Liver (tissue), 9 donors: Measurements from ENCODE around the gene EP300. TPM values are rescaled to one million over a fixed set of nuclear protein-coding genes. Genes with fewer than 3 reads are reported as not detected.

Experiments used
- DNase-seq: peaks from one replicate; pipeline ENCODE4 v3.0.0-alpha.2; 2017; ENCODE audit warnings: low spot score
- H3K27ac ChIP-seq, 2 donors: one replicate each; pipeline ENCODE4 v1.7.0; 2013; ENCODE audit warnings: inconsistent platforms in 2 of 2, low read length in 2 of 2, control low read depth in 1 of 2, low read depth in 1 of 2, mild to moderate bottlenecking in 1 of 2
- H3K27me3 ChIP-seq, 4 donors: one replicate each; pipeline versions ENCODE4 v1.6.1 to v1.7.0; 2013; ENCODE audit warnings: low read length in 3 of 4, inconsistent platforms in 1 of 4, mild to moderate bottlenecking in 1 of 4, moderate library complexity in 1 of 4; ENCODE audit not compliant: control insufficient read depth in 4 of 4, insufficient read depth in 4 of 4
- H3K36me3 ChIP-seq, 4 donors: one replicate each; pipeline versions ENCODE4 v1.6.1 to v1.7.0; 2013; ENCODE audit warnings: low read length in 3 of 4, mild to moderate bottlenecking in 3 of 4, low read depth in 1 of 4, moderate library complexity in 1 of 4; ENCODE audit not compliant: control insufficient read depth in 4 of 4, insufficient read depth in 3 of 4
- H3K4me1 ChIP-seq, 4 donors: one replicate each; pipeline versions ENCODE4 v1.6.1 to v1.7.0; 2013; ENCODE audit warnings: low read length in 3 of 4, mild to moderate bottlenecking in 3 of 4, moderate library complexity in 1 of 4; ENCODE audit not compliant: control insufficient read depth in 4 of 4, insufficient read depth in 4 of 4
- H3K4me3 ChIP-seq, 3 donors: one replicate each; pipeline versions ENCODE4 v1.6.1 to v1.7.0; 2013; ENCODE audit warnings: low read length in 3 of 3, control low read depth in 1 of 3, low read depth in 1 of 3, mild to moderate bottlenecking in 1 of 3
- H3K9ac ChIP-seq, 2 donors: one replicate each; pipeline ENCODE4 v1.7.0; 2013; ENCODE audit warnings: low read length in 2 of 2, mild to moderate bottlenecking in 2 of 2, moderate library complexity in 2 of 2, control low read depth in 1 of 2, low read depth in 1 of 2
- H3K9me3 ChIP-seq, 4 donors: one replicate each; pipeline versions ENCODE4 v1.6.1 to v1.7.0; 2013; ENCODE audit warnings: low read length in 3 of 4; ENCODE audit not compliant: control insufficient read depth in 4 of 4
- ATF3 ChIP-seq: IDR thresholded peaks from 2 replicates; pipeline ENCODE4 v1.6.1; 2016; ENCODE audit warnings: antibody characterized with exemption
- CTCF ChIP-seq: fragments of 150-350 bp; IDR thresholded peaks from 2 replicates; pipeline ENCODE4 v1.5.1; 2017; ENCODE audit warnings: improper control_type of control experiment, low read depth, low read length; ENCODE audit not compliant: missing input control
- EGR1 ChIP-seq, 2 donors: IDR thresholded peaks; 2 replicates each; pipeline ENCODE4 v1.6.1; 2016 to 2018; ENCODE audit warnings: antibody characterized with exemption in 2 of 2, low read depth in 2 of 2
- FOXA1 ChIP-seq: IDR thresholded peaks from 2 replicates; pipeline ENCODE4 v1.6.1; 2016; ENCODE audit warnings: antibody characterized with exemption
- FOXA2 ChIP-seq: IDR thresholded peaks from 2 replicates; pipeline ENCODE4 v1.6.1; 2016; ENCODE audit warnings: antibody characterized with exemption
- GABPA ChIP-seq, 2 donors: IDR thresholded peaks in 1 of 2; conservative IDR thresholded peaks in 1 of 2; 2 replicates each; pipeline ENCODE4 v1.6.1; 2016; ENCODE audit warnings: antibody characterized with exemption in 2 of 2, mild to moderate bottlenecking in 1 of 2, moderate library complexity in 1 of 2
- HNF4A ChIP-seq, 2 donors: conservative IDR thresholded peaks; 2 replicates each; pipeline ENCODE4 v1.6.1; 2016; ENCODE audit warnings: antibody characterized with exemption in 2 of 2, mild to moderate bottlenecking in 2 of 2
- JUND ChIP-seq, 2 donors: IDR thresholded peaks; 2 replicates each; pipeline ENCODE4 v1.6.1; 2016; ENCODE audit warnings: antibody characterized with exemption in 2 of 2
- MAX ChIP-seq: IDR thresholded peaks from 2 replicates; pipeline ENCODE4 v1.6.1; 2016; ENCODE audit warnings: antibody characterized with exemption
- RAD21 ChIP-seq, 2 donors: IDR thresholded peaks; 2 replicates each; pipeline ENCODE4 v1.6.1; 2016; ENCODE audit warnings: antibody characterized with exemption in 2 of 2, mild to moderate bottlenecking in 2 of 2
- RXRA ChIP-seq, 2 donors: IDR thresholded peaks; 2 replicates each; pipeline ENCODE4 v1.6.1; 2017 to 2018; ENCODE audit warnings: antibody characterized with exemption in 2 of 2, mild to moderate bottlenecking in 1 of 2
- SP1 ChIP-seq: IDR thresholded peaks from 2 replicates; pipeline ENCODE4 v1.6.1; 2018; ENCODE audit warnings: antibody characterized with exemption, mild to moderate bottlenecking
- TAF1 ChIP-seq: conservative IDR thresholded peaks from 2 replicates; pipeline ENCODE4 v1.6.1; 2016; ENCODE audit warnings: antibody characterized with exemption, mild to moderate bottlenecking
- YY1 ChIP-seq: IDR thresholded peaks from 2 replicates; pipeline ENCODE4 v1.6.1; 2016; ENCODE audit warnings: antibody characterized with exemption, mild to moderate bottlenecking
- ZBTB33 ChIP-seq: IDR thresholded peaks from 2 replicates; pipeline ENCODE4 v1.6.1; 2016; ENCODE audit warnings: antibody characterized with exemption
- WGBS: extraction: QIAGEN DNeasy Blood & Tissue Kit; methylation state at CpG from one replicate; pipeline ENCODE4 v1.1.7; 2013; 5-methylcytosine and 5-hydroxymethylcytosine counted together
- polyA plus RNA-seq, 2 donors: library from polyadenylated mRNA; stranded (reverse) in 1 of 2; unstranded in 1 of 2; fragments of 200-250 nt in 1 of 2; fragments of >200 nt in 1 of 2; fragmentation: Nextera tagmentation in 1 of 2; extraction: Ambion mirVana in 1 of 2; gene quantifications; one replicate each; pipeline versions ENCODE4 v1.2.1 to v1.2.3, GENCODE V29; 2013 to 2015
- total RNA-seq, 2 donors: library from RNA; depleted of rRNA; stranded (reverse); fragments of >200 nt; gene quantifications; one replicate each; pipeline ENCODE4 v1.2.3, GENCODE V29; 2014
- TF ChIP-seq, protein P1 (sequence below): IDR thresholded peaks from 2 replicates; pipeline ENCODE4 v1.6.1; 2016; ENCODE audit warnings: antibody characterized with exemption, mild to moderate bottlenecking
- donor health status: healthy.
- donor health status: healthy.
- donor health status: healthy.
- donor health status: healthy.
- donor health status: healthy.

Gene EP300
- total and polyA plus RNA-seq, 4 donors = 6.9 to 95.5 (median 31.9) TPM

- H3K9ac ChIP-seq = no peak overlapping the region
- WGBS = 94% methylated on average over 9 of the region's 9 CpGs
- H3K36me3 ChIP-seq = peaks cover 3 to 13% (median 8%) of the 10 kb centered on the region in 4 donors
- no peaks in the 10 kb centered on the region for H3K9me3 ChIP-seq
- no peak for DNase-seq
- TF ChIP-seq ATF3 (no peak), MAX (no peak), EGR1 (IDR thresholded peaks at IDR 0.05; ENCODE audit: low read depth in 2 of 2) (no peak), SP1 (no peak), FOXA2 (no peak)
- TF ChIP-seq, protein P1, sequence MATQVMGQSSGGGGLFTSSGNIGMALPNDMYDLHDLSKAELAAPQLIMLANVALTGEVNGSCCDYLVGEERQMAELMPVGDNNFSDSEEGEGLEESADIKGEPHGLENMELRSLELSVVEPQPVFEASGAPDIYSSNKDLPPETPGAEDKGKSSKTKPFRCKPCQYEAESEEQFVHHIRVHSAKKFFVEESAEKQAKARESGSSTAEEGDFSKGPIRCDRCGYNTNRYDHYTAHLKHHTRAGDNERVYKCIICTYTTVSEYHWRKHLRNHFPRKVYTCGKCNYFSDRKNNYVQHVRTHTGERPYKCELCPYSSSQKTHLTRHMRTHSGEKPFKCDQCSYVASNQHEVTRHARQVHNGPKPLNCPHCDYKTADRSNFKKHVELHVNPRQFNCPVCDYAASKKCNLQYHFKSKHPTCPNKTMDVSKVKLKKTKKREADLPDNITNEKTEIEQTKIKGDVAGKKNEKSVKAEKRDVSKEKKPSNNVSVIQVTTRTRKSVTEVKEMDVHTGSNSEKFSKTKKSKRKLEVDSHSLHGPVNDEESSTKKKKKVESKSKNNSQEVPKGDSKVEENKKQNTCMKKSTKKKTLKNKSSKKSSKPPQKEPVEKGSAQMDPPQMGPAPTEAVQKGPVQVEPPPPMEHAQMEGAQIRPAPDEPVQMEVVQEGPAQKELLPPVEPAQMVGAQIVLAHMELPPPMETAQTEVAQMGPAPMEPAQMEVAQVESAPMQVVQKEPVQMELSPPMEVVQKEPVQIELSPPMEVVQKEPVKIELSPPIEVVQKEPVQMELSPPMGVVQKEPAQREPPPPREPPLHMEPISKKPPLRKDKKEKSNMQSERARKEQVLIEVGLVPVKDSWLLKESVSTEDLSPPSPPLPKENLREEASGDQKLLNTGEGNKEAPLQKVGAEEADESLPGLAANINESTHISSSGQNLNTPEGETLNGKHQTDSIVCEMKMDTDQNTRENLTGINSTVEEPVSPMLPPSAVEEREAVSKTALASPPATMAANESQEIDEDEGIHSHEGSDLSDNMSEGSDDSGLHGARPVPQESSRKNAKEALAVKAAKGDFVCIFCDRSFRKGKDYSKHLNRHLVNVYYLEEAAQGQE = no peak
- no peaks in the 10 kb centered on the region for H3K27me3 ChIP-seq
- no peak overlapping the region for H3K4me3 ChIP-seq
- H3K27ac ChIP-seq = no peak overlapping the region
- peaks cover 3 to 17% (median 9%) of the 10 kb centered on the region in 4 donors for H3K4me1 ChIP-seq
Measured at GRCh38 chr22:41206719-41207118, 114.3 kb downstream of the EP300 start.

GRCh38 chr22:41215409-41215808 lies 123.0 kb downstream of the EP300 start:
- Histone ChIP-seq H3K9me3 (no peaks in the 10 kb centered on the region), H3K4me1 (peaks cover 0 to 11% (median 0%) of the 10 kb centered on the region in 4 donors), H3K27me3 (no peaks in the 10 kb centered on the region), H3K36me3 (peaks cover 3 to 14% (median 13%) of the 10 kb centered on the region in 4 donors), H3K9ac (no peak overlapping the region), H3K4me3 (no peak overlapping the region), H3K27ac (no peak overlapping the region)
- DNase-seq = no peak
- TF ChIP-seq, protein P1 = no peak
- TF ChIP-seq HNF4A (conservative IDR thresholded peaks at IDR 0.05) (no peak), MAX (no peak), ZBTB33 (no peak), GABPA (IDR thresholded peaks at IDR 0.05 in 1 of 2, conservative IDR thresholded peaks at IDR 0.05 in 1 of 2) (no peak), FOXA2 (no peak), FOXA1 (no peak), TAF1 (no peak), ATF3 (no peak), CTCF (no peak), JUND (IDR thresholded peaks at IDR 0.05) (no peak), RXRA (IDR thresholded peaks at IDR 0.05) (no peak), YY1 (no peak), RAD21 (IDR thresholded peaks at IDR 0.05) (no peak)
- 97% methylated on average over 10 of the region's 10 CpGs for WGBS
